ENCODE results near the gene B4GALT1.
"Not testable (repeated sequence)": the region's sequence is repeated elsewhere in the genome, so short reads cannot be mapped to it uniquely, and the experiment has no call there.

The B4GALT1 gene

GRCh38 chr9:33162721-33163311 lies 4.3 kb downstream of the B4GALT1 start:
- no peaks in the 10 kb centered on the region for H3K9me3 Mint-ChIP-seq
- peaks cover 24% of the 10 kb centered on the region for H3K36me3 Mint-ChIP-seq
- peak overlapping the region; percentile 54 for H3K27ac Mint-ChIP-seq
- H3K4me1 Mint-ChIP-seq = peaks cover 83% of the 10 kb centered on the region
- peak overlapping the region; percentile 20 for H3K4me3 Mint-ChIP-seq
- CTCF ChIA-PET = no interaction called here
- DNase-seq = no peak
- no peaks in the 10 kb centered on the region for H3K27me3 Mint-ChIP-seq

GRCh38 chr9:33161589-33162132 lies 5.5 kb downstream of the B4GALT1 start:
- peak overlapping the region; percentile 91 for H3K27ac Mint-ChIP-seq
- H3K4me3 Mint-ChIP-seq = no peak overlapping the region
- H3K27me3 Mint-ChIP-seq = no peaks in the 10 kb centered on the region
- peaks cover 88% of the 10 kb centered on the region for H3K4me1 Mint-ChIP-seq
- peaks cover 22% of the 10 kb centered on the region for H3K36me3 Mint-ChIP-seq
- no peaks in the 10 kb centered on the region for H3K9me3 Mint-ChIP-seq
- CTCF ChIA-PET = no interaction called here
- DNase-seq = no peak

GRCh38 chr9:33161011-33161588 lies 6.0 kb downstream of the B4GALT1 start:
- Mint-ChIP-seq H3K27me3 (no peaks in the 10 kb centered on the region), H3K4me1 (peaks cover 91% of the 10 kb centered on the region), H3K9me3 (no peaks in the 10 kb centered on the region), H3K27ac (peak overlapping the region; percentile 91), H3K4me3 (peak overlapping the region; percentile 11), H3K36me3 (peaks cover 21% of the 10 kb centered on the region)
- peak; percentile 49 for DNase-seq
- CTCF ChIA-PET = no interaction called here

- peaks cover 92% of the 10 kb centered on the region for H3K4me1 Mint-ChIP-seq
- CTCF ChIA-PET, H3K9me3 Mint-ChIP-seq: not testable (repeated sequence)
Measured at GRCh38 chr9:33160446-33160845, 6.7 kb downstream of the B4GALT1 start.

GRCh38 chr9:33159777-33160127 lies 7.4 kb downstream of the B4GALT1 start:
- no peaks in the 10 kb centered on the region for H3K9me3 Mint-ChIP-seq
- peaks cover 21% of the 10 kb centered on the region for H3K36me3 Mint-ChIP-seq
- CTCF ChIA-PET = interaction anchor here (1.2 to 1.7 kb wide), 2 partner anchors 8 to 86 kb away, joined by 3 to 5 read pairs; partner anchors contain the start of gene B4GALT1
- peak overlapping the region; percentile 62 for H3K4me3 Mint-ChIP-seq
- DNase-seq = peak; percentile 65
- peak overlapping the region; percentile 91 for H3K27ac Mint-ChIP-seq
- no peaks in the 10 kb centered on the region for H3K27me3 Mint-ChIP-seq
- peaks cover 93% of the 10 kb centered on the region for H3K4me1 Mint-ChIP-seq

More at GRCh38 chr9:33160446-33160845, 6.7 kb downstream of the B4GALT1 start:
- DNase-seq, H3K4me3 Mint-ChIP-seq, H3K27me3 Mint-ChIP-seq: not testable (repeated sequence)
- Mint-ChIP-seq H3K36me3 (peaks cover 22% of the 10 kb centered on the region), H3K27ac (peak overlapping the region; percentile 91)

- CTCF ChIA-PET = interaction anchor here (1.2 to 1.7 kb wide), 4 partner anchors 9 to 85 kb away, joined by 3 to 6 read pairs (median 4); partner anchors contain the start of gene B4GALT1
Measured at GRCh38 chr9:33158843-33159776, 8.0 kb downstream of the B4GALT1 start.

GRCh38 chr9:33157960-33158842 lies 8.9 kb downstream of the B4GALT1 start:
- H3K9me3 Mint-ChIP-seq = no peaks in the 10 kb centered on the region
- no peaks in the 10 kb centered on the region for H3K27me3 Mint-ChIP-seq
- H3K27ac Mint-ChIP-seq = peak overlapping the region; percentile 91
- CTCF ChIA-PET = interaction anchor here (0.6 to 1.7 kb wide), 4 partner anchors 9 to 17 kb away, joined by 3 to 6 read pairs (median 4); partner anchors contain the start of gene B4GALT1
- peaks cover 17% of the 10 kb centered on the region for H3K36me3 Mint-ChIP-seq
- no peak overlapping the region for H3K4me3 Mint-ChIP-seq
- H3K4me1 Mint-ChIP-seq = peaks cover 92% of the 10 kb centered on the region
- no peak for DNase-seq

More at GRCh38 chr9:33158843-33159776, 8.0 kb downstream of the B4GALT1 start:
- peak; percentile 59 for DNase-seq
- Mint-ChIP-seq H3K36me3 (peaks cover 19% of the 10 kb centered on the region), H3K4me1 (peaks cover 94% of the 10 kb centered on the region), H3K9me3 (no peaks in the 10 kb centered on the region), H3K27me3 (no peaks in the 10 kb centered on the region), H3K27ac (peak overlapping the region; percentile 91), H3K4me3 (peak overlapping the region; percentile 62)

- H3K27me3 Mint-ChIP-seq = no peaks in the 10 kb centered on the region
- CTCF ChIA-PET = interaction anchor here (1.1 kb wide), 1 partner anchor 15 kb away, joined by 3 read pairs; no protein-coding TSS in a partner anchor
- H3K27ac Mint-ChIP-seq = peak overlapping the region; percentile 63
- H3K4me3 Mint-ChIP-seq = no peak overlapping the region
- DNase-seq = no peak
- H3K4me1 Mint-ChIP-seq = peaks cover 84% of the 10 kb centered on the region
- no peaks in the 10 kb centered on the region for H3K9me3 Mint-ChIP-seq
- H3K36me3 Mint-ChIP-seq = peaks cover 11% of the 10 kb centered on the region
Measured at GRCh38 chr9:33155393-33155792, 11.7 kb downstream of the B4GALT1 start.

GRCh38 chr9:33154371-33154770 lies 12.8 kb downstream of the B4GALT1 start:
- Mint-ChIP-seq H3K36me3 (peaks cover 11% of the 10 kb centered on the region), H3K27me3 (no peaks in the 10 kb centered on the region), H3K9me3 (no peaks in the 10 kb centered on the region), H3K4me3 (no peak overlapping the region), H3K27ac (peak overlapping the region; percentile 30), H3K4me1 (peaks cover 74% of the 10 kb centered on the region)
- DNase-seq = no peak
- CTCF ChIA-PET = interaction anchor here (0.6 kb wide), 1 partner anchor 16 kb away, joined by 3 read pairs; no protein-coding TSS in a partner anchor

- Mint-ChIP-seq H3K27me3 (no peaks in the 10 kb centered on the region), H3K4me1 (peaks cover 67% of the 10 kb centered on the region), H3K4me3 (peak overlapping the region; percentile 42), H3K36me3 (peaks cover 11% of the 10 kb centered on the region), H3K27ac (peak overlapping the region; percentile 69), H3K9me3 (no peaks in the 10 kb centered on the region)
- CTCF ChIA-PET = interaction anchor here (0.6 kb wide), 1 partner anchor 16 kb away, joined by 3 read pairs; no protein-coding TSS in a partner anchor
- DNase-seq = no peak
Measured at GRCh38 chr9:33153666-33154065, 13.5 kb downstream of the B4GALT1 start.

- Mint-ChIP-seq H3K36me3 (peaks cover 11% of the 10 kb centered on the region), H3K27ac (peak overlapping the region; percentile 69)
- CTCF ChIA-PET = no interaction called here
Measured at GRCh38 chr9:33153001-33153400, 14.1 kb downstream of the B4GALT1 start.

GRCh38 chr9:33151601-33152000 lies 15.5 kb downstream of the B4GALT1 start:
- Mint-ChIP-seq H3K4me1 (peaks cover 63% of the 10 kb centered on the region), H3K4me3 (no peak overlapping the region), H3K36me3 (peaks cover 11% of the 10 kb centered on the region), H3K9me3 (no peaks in the 10 kb centered on the region), H3K27ac (no peak overlapping the region), H3K27me3 (no peaks in the 10 kb centered on the region)
- CTCF ChIA-PET = interaction anchor here (1.1 kb wide), 1 partner anchor 30 kb away, joined by 3 read pairs; no protein-coding TSS in a partner anchor
- DNase-seq = no peak

More at GRCh38 chr9:33153001-33153400, 14.1 kb downstream of the B4GALT1 start:
- Mint-ChIP-seq H3K27me3 (no peaks in the 10 kb centered on the region), H3K4me3 (peak overlapping the region; percentile 31), H3K4me1 (peaks cover 66% of the 10 kb centered on the region), H3K9me3 (no peaks in the 10 kb centered on the region)
- no peak for DNase-seq

GRCh38 chr9:33151007-33151557 lies 16.1 kb downstream of the B4GALT1 start:
- H3K4me1 Mint-ChIP-seq = peaks cover 65% of the 10 kb centered on the region
- CTCF ChIA-PET = interaction anchor here (1.1 kb wide), 1 partner anchor 30 kb away, joined by 3 read pairs; no protein-coding TSS in a partner anchor
- DNase-seq = no peak
- H3K27ac Mint-ChIP-seq = no peak overlapping the region
- no peak overlapping the region for H3K4me3 Mint-ChIP-seq
- H3K36me3 Mint-ChIP-seq = peaks cover 13% of the 10 kb centered on the region
- no peaks in the 10 kb centered on the region for H3K27me3 Mint-ChIP-seq
- H3K9me3 Mint-ChIP-seq = no peaks in the 10 kb centered on the region
